Dedifferentiated amniotic fluid mesenchymal stem cell (primary cell): ENCODE measurements around the gene CCL1.

ENCODE experiments used
- DNase-seq: peaks from one replicate; pipeline ENCODE4 v3.0.0-alpha.2; 2016; ENCODE audit errors: extremely low spot score

The CCL1 gene, protein sequence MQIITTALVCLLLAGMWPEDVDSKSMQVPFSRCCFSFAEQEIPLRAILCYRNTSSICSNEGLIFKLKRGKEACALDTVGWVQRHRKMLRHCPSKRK

DNA sequence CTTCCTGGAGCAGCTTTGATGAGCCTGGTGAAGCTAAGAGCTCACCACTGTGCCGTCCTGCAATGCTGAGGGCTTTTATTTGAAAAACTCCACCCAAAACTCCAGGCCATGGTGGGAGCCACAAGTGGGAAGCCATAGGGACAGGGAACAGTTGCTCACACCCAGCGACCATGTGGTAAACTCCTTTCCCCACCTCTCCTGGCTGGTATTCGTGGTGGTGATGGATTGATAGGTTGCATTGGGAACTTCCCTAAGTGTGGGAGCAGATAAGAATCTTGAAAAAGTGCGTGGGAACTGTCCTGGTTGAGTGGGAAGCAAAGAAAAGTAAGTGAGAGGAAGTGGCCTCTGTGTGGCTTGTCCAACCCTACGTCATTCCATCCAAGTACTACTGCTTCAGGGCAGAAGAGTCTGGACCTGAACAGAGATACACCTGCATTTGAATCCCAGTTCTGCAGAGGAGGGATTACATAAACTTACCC is at the start of gene CCL1:
Gene CCL1 (minus strand): TSS at position 51 of the 479 bp plus-strand sequence. CDS start 72 bp downstream, outside the sequence.
- no peak for DNase-seq

DNA sequence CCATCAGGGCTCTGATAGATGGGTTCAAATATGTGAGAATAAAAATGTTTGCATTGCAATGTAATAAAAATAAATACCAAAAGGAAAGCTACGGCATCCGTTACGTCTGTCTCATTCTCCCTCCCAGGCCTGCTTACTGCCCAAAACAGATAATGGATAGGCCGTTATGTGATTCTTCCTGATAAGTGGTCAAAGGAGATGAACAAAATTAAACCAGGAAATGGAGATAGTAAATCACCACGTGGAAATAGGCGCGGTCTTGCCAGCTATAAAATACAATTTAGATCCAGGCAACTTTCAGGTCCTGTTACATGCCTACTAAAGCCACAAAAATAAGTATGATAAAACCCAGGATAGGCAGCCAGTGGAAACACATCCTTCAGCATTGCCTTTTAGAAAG is 49.5 kb upstream of the CCL1 start:
- DNase-seq = no peak

DNA sequence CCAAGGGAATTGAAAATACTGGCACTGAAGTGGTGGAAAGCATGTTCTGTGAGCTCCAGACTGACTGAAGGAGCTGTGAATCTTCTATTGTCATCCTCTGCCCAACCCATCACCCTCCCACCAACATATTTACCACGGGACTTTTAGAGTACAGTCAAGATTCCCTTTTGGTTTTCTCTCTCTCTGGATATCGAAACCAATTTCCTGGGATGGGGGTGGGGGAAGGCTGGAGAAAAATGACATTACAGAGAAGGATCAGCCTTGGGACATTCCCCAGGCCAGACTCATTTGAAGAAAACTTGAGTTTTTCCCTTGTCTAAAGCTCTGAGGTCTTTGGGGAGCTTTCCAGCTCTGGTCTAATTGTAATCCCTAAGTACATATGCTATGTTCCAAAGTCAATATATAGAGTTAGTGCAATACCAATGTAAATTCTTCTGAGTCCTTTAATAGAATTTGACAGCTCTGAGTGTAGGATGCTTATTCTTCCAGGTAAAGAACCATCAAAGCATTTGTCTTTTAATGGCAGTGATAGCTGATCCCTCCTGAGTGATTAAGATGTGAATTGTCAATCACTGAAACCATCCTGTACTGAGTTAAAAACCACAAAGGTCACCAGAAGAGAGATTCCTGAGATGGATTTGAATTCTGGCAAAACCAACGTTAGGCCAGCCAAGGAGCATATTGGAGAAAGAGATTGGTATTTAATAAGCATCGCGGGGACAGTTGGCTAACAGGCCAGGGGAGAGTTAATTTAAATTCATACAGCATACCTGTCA is 48.8 kb upstream of the CCL1 start:
- no peak for DNase-seq

DNA sequence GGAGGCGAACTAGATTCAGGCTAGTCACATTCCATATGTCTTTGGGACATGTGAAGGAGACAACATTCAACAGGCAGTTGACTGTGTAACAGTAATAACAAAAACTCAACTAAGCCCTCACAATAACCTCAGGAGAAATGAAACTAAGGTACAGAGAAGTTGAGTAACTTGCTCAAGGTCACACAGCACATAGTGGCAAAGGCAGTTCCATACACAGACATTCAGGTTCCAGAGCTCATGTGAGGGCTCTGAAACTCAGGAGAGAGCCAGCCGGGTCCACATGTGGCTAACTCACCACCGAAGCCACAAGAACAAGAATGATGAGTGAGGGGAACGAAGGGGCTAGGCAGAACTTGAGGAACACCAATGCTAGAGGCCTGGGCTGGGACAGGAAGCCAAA is 46.3 kb upstream of the CCL1 start:
- no peak for DNase-seq

DNA sequence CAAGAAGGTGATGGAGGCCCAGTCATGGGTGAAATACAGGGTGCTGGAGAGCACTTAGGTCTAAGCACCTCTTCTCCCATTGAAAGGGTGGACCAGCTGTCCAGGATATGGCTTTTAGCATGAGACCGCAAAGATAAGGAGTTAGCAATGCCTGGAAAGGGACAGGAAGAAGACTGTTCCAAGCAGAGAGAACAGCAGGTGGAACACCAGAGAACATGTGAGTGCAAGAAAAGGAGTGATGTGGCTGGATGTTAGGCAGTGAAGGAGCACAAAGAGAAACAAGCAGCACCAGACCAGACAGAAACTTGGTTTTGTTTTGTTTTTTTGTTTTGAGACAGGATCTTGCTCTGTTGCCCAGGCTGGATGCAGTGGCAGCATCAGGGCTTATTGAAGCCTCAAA is 45.4 kb upstream of the CCL1 start:
- no peak for DNase-seq

DNA sequence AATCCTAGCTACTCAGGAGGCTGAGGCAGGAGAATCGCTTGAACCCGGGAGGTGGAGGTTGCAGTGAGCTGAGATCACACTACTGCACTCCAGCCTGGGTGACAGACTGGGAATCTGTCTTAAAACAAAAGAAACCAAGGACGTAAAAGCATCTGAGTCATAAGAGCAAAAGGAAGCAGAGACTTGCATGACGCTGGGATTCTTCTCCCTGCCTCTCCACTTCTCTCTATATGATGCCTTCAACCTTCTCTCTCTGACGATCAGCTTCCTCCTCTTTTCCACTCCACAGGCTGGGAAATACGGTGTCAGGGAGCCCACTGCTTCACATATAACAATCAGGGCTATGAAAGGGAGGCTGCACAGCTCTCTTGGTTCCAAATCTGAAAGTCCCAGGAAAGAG is 43.2 kb upstream of the CCL1 start:
- no peak for DNase-seq

DNA sequence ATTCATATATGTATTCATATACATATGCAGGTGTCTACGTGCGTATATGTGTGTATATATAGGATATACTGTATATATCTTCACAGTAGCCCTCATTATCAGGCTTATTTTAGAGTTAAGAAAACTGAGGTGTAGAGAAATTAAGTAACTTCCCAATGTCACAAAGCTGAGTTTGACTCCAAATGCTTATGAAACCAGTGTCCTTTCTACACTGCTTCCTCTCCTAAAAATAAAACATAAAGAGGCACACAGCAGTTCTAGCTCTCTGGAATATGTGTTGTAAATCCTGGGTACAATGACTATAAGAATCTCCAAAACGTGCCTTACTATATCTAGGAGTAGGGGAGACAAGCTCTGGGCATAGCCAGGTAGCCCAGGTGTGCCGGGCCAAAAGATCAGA is 40.0 kb upstream of the CCL1 start:
- DNase-seq = no peak

DNA sequence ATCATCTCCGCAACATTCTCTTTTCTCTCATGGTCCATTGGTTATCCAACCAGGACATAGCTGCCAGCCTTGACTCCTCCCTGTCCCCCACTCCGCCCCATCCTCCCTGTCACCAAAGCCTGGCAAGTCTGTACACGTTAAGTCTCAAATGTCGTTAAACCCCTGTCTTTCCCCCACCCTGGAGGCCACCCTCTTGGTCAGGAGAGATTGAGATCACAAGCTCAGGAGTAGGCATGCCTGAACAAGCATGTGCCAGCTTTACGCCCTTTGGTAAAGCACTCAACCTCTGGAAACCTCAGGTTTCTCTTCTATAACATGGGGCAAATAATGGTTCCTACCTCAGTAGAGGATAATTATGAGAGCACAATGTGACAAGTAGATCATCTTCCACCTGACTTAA is 38.1 kb upstream of the CCL1 start:
- no peak for DNase-seq

DNA sequence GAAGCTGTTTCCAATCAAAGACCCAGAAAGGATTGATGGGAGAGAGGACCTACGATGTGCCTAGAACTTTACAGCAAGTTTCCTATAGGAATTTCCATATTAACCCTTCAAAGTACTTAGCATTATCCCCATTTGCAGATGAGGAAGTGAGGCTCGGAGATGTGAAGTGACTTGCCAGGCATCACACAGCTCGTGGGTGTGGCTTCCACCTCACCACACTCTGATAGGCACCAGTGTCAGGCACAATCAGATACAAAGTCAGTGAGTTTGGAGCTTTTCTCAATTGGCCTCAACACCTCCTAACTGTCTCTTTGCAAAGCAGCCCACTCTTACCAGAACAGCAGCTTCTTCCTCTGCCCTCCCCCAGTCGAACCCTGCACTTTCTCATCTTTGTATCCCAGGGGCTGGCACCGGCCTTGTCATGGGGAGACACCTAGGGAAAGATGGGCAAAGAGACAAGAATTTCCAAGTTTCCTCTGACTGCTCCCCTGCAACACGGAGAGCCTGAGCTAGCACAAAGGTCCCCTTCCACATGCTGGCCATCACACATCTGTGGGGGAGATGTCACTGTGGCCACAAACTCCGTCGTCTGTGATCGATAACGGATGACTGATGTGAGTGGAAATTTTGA is 37.4 kb upstream of the CCL1 start:
- DNase-seq = no peak

DNA sequence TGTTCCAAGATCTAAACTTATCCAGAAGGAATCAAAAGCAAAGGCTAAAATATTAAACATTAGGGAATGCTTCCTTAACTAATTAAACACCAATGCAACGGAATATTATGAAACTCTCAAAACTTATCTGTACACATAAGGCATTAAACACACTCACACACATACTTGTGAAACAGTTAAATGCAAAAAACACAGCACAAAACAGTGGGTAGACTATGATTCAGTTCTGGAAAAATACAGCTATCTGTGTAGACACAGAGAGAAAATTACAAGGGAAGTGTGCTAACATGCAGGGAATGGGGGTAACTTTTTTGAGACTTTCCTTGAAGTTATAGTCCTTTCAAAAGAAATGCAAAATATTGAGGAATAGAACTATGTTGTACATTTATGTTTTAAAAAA is 36.7 kb upstream of the CCL1 start:
- no peak for DNase-seq

DNA sequence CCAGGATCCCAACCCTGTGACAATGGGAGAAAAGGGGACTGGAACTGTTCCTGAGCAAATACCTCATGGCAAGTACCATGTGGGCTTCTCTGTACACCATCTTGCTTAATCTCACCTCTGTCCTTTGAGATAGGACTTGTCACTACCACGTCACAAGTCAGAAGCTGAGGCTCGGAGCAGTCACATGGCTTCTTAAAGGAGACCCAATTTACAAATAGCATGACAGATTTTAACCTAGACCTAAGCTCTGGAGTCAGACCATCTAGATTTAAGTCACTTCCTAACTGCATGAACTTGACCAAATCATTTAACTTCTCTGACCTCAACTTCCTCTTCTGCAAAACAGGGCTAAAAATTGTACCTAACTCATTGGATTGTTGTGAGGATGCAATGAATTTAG is 36.0 kb upstream of the CCL1 start:
- DNase-seq = no peak

DNA sequence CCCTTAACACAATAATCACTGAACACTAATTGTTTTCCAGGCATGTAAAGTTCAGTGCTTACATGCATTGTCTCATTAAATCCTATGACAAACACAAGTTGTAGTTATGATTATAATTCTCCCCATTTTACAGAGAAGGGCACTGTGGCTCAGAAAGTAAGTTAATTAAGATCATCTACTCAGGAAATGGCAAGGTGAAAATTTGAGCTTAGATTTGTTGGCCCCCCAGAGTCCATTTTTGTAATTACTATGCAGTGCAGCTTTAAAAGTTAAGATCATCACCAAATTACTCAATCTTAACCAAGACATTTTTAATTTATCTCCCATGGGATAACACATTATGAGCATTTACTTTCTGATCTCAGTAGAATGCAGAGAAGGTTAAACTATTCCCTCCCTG is 34.2 kb upstream of the CCL1 start:
- no peak for DNase-seq

DNA sequence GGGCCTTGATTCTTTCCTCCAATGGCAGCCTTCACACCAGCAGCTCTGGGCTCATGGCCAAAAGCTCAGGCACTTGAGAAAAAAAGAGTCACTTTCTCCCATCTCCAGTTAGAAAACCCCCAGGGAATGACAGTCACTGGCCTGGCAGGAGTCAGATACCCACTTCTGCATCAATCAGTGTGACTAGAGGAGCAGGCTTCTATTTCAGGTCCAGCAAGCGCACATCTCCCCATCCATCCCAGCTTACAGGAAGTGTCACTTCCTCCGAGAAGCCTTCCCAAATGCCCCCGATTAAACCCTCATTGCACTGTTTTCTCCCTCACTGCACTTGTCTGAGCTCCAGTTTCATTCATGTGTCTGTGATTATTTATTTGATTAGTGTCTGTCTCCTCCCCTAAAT is 30.4 kb upstream of the CCL1 start:
- no peak for DNase-seq

DNA sequence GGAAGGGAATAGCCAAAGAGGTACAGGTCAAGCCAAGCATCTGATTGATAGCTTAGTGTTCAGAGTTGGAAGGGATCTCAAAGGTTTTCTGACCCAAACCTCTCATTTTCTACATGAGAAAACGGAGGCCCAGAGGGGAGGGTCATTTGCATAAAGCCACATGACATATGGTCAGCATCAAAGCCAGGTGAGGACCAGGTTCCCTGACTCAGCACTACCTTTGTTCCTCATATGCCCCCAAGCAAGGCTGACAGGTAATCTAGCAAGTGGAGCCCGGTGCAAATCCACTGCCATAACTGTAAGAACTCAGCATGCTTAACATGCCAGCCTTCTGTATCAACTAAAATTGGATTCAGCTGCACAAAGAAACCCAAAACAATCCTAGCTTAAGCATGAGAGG is 28.2 kb upstream of the CCL1 start:
- DNase-seq = no peak

DNA sequence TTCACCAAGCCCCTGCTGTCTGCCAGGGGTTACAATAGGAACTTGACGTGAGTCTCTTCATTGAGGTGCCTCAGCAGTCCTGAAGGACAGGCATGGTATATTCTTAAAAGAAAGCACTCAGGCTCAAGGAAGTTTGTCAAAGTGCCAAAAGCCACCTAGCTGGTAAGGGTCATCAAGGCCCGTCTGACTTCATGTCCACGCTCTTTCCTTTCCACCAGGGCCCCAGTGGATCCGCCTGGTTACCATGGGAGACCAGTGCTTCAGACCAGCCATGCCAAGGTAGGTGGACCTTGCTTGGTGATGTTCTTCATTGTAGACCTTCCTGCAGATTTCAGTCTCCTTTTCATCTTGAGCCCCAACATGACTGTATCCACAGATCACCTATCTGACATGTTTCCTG is 27.6 kb upstream of the CCL1 start:
- DNase-seq = no peak

DNA sequence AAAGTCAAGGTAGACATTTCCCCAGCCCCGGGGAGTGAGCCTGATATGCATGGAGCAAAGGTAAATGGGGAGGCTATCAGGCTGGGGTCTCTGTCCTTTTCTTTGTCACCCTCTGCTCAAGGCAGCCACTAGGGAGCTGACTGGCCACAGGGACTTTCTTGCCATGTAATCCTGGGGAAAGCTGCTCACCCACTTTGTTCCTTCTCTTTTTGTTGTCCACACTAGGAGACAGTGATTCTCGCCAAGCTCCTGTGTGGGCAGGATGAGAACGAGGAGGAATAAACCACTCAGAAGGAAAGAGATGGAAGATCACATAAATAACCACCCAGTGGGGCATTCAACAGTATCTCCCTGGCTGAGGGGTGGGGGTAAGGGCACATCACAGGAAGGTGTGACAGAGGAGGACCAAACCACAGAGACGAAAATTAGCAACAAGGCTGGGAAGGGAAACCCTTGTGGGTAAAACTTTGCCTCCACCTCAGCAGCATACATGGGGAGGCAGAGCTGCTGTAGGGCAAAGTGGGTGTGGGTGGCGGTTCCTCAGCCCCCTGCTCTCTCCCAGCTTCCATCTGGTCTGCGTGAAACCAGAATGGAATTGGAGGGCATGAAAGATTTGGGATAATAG is 26.2 kb upstream of the CCL1 start:
- DNase-seq = no peak

DNA sequence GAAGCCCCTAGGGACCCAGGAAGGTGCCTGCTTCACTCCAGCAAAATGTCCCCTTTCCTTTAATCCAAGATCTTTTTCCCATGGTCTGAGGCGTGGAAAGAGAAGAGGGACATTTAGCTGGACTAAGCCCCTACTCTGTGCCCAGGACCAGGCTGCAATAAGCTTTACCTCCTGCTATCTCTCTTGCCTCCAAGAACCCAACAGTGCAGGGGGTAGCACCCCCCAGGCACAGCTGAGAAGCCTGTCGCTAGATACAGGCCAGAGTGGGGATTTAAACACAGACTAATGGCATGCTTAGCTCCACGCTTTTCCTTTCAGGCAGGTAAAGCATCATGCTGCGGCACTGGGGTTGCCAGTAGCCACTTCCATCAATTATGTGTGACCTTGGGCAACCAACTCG is 24.5 kb upstream of the CCL1 start:
- no peak for DNase-seq

DNA sequence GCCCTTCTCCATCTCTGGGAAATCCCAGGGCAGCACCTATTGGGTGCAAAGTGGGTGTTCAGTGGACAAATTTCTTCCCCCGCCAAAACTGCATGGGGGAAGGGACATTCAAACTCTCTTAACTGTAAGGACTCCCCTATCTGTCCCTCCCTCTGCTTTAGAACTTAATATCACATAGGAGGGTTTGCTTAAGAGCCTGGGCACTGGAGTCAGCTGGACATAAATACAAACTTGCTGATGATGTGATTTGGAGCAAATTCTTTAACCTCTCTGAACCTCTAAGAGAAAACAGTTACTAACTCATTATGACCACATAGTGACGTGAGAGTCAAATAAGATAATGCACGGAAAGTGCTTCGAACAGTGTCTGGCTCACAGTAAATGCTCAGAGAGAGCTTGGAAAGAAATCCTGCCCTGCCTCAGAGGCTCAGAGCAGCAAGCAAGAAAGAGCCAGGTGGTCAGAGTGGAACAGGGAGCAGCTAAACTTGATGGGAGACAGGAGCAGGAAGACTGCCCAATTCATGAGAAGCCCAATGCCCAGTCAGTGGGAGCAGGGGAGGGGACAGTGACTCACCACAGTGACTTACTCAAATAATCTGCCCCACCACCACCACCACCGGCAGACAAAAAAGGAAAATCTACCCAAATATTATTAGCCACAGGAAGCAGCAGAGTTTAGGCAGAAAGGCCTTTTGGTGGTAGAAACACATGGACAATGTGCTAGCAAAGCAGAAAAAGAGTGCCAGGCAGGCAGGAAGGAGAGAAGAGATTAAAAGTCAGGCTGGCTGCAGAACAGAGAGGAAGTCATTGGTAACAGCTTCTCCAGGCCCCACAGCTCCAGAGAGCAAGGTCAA is 23.9 kb upstream of the CCL1 start:
- no peak for DNase-seq

DNA sequence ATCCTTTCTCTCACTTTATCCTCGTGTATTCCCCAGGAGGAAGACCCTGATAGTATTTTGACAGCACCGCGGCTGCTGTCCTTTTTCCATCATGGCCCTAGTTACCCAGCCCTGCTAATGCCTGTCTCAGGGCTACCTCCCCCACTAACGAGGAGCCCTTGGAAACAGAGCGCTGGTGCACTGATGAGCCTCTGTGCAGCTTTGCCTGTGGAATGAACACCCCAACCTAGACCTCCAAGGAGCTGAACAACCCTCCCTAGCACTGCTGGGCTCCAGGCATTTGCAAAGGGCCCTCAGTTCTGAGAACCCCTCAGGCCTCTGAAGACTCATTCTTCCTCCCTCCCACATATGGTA is 23.3 kb upstream of the CCL1 start:
- DNase-seq = no peak

DNA sequence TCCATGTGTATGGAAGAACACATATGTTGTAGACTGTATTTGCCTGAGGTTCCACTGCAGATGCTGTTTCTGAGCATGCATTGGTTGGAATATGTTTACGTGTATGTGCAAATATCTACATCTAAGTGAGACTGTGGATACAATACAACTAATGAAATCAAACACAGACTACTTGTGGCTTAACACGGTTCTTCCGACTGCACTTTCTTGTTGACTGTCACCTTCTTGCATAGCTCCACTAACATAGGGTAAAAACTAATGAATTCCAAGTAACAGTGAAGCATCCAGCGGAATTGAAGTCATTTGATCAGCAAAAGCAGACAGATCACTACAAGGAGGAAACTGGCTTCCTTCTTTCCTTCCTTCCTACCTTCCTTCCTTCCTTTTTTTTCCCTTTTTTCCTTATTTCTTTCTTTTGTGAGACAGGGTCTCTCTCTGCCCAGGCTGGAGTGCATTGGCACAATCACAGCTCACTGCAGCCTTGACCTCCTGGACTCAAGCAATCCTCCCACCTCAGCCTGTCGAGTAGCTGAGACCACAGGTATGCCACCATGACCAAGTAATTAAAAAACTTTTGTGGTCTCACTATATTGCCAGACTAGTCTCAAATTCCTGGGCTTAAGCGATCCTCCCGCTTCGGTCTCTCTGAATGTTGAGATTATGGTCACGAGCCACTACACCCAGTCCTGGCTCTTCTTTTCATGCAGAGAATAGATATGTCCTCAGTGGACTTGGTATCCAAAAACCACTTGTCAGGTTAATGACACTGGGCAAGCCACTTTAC is 22.0 kb upstream of the CCL1 start:
- no peak for DNase-seq

DNA sequence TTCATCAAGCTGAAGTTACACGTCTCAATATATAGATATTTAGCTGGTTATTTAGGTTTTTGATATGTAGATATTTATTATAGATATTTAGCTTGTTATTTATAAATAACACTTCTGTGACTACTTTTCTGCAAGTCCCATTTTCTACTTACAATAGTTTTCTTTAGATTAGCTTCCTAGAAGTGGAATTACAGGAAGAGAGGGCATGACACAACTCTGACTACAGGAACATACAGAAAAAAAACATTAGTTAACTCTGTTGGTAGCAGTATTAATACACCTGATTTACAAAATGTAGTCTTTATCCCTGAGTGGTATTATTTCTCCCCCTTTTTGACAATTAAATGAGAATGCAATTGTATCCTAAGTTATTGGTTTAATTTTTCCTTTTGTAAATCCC is 21.2 kb upstream of the CCL1 start:
- DNase-seq = no peak
